CD4-positive, CD25-positive, alpha-beta regulatory T cell (primary cell): ENCODE results near the gene POTEM. TPM values are rescaled to one million over a fixed set of nuclear protein-coding genes. Genes with fewer than 3 reads are reported as not detected.
"Not testable (repeated sequence)": the region's sequence is repeated elsewhere in the genome, so short reads cannot be mapped to it uniquely, and the experiment has no call there.

Experiments
- ATAC-seq, 2 donors: fragments of 150-1000 bp; cut with Tn5 transposase; one replicate each; pipeline ENCODE4 v1.10.0; 2021; ENCODE audit warnings: low read depth in 2 of 2, moderate number of reproducible peaks in 2 of 2, moderate library complexity in 1 of 2
- DNase-seq, 3 donors: peaks; one replicate each; pipeline versions ENCODE4 v3.0.0 to v3.0.0-alpha.2; 2012 to 2022; ENCODE audit warnings: mixed read lengths in 1 of 3
- H3K27ac ChIP-seq: one replicate; pipeline ENCODE4 v1.7.0; 2013; ENCODE audit warnings: mild to moderate bottlenecking, low read length; ENCODE audit not compliant: insufficient read depth, poor library complexity, severe bottlenecking
- H3K27me3 ChIP-seq: one replicate; pipeline ENCODE4 v1.7.0; 2013; ENCODE audit warnings: low read length; ENCODE audit not compliant: control insufficient read depth, insufficient read depth
- H3K36me3 ChIP-seq: one replicate; pipeline ENCODE4 v1.7.0; 2013; ENCODE audit warnings: mild to moderate bottlenecking, low read length, moderate library complexity; ENCODE audit not compliant: control insufficient read depth, insufficient read depth
- H3K4me1 ChIP-seq: 2 replicates; pipeline ENCODE4 v1.7.0; 2013; ENCODE audit warnings: mild to moderate bottlenecking, low read length; ENCODE audit not compliant: insufficient read depth, control insufficient read depth, poor library complexity, severe bottlenecking
- H3K4me3 ChIP-seq: one replicate; pipeline ENCODE4 v1.7.0; 2013; ENCODE audit warnings: low read depth, mild to moderate bottlenecking, low read length, moderate library complexity
- H3K9me3 ChIP-seq, 2 experiments: 1 replicate in 1 of 2; 2 replicates in 1 of 2; pipeline ENCODE4 v1.7.0; 2013; ENCODE audit warnings: low read length in 2 of 2, mild to moderate bottlenecking in 1 of 2, moderate library complexity in 1 of 2; ENCODE audit not compliant: control insufficient read depth in 2 of 2
- H3K27ac Mint-ChIP-seq, 3 donors: one replicate each; pipeline ENCODE4 v1.8.0; 2020 to 2022; ENCODE audit warnings: mild to moderate bottlenecking in 3 of 3, mixed read lengths in 3 of 3, moderate library complexity in 2 of 3
- H3K27me3 Mint-ChIP-seq: one replicate; pipeline ENCODE4 v1.8.0; 2022; ENCODE audit warnings: mild to moderate bottlenecking, mixed read lengths
- H3K36me3 Mint-ChIP-seq: one replicate; pipeline ENCODE4 v1.8.0; 2020; ENCODE audit warnings: mixed read lengths
- H3K4me1 Mint-ChIP-seq, 4 donors: one replicate each; pipeline ENCODE4 v1.8.0; 2020 to 2022; ENCODE audit warnings: mixed read lengths in 4 of 4, mild to moderate bottlenecking in 1 of 4
- H3K4me3 Mint-ChIP-seq, 4 donors: one replicate each; pipeline ENCODE4 v1.8.0; 2020 to 2022; ENCODE audit warnings: mild to moderate bottlenecking in 4 of 4, mixed read lengths in 4 of 4, moderate library complexity in 3 of 4
- H3K9me3 Mint-ChIP-seq, 7 donors: one replicate each; pipeline ENCODE4 v1.8.0; 2020 to 2022; ENCODE audit warnings: mixed read lengths in 7 of 7, mild to moderate bottlenecking in 3 of 7, moderate library complexity in 2 of 7
- polyA plus RNA-seq, 4 donors: library from polyadenylated mRNA; unstranded; fragments of 300-500 nt; fragmentation: Illumina TruSeq; gene quantifications; one replicate each; pipeline ENCODE4 v1.2.3, GENCODE V29; 2021
- total RNA-seq: library from RNA; stranded (reverse); gene quantifications from one replicate; pipeline ENCODE4 v1.2.3, GENCODE V29; 2022

POTEM gene
- total and polyA plus RNA-seq, 5 donors from 2014 or later: not detected

GRCh38 chr14:18955816-18956215 is 11.4 kb upstream of the POTEM start:
- DNase-seq, H3K27me3 Mint-ChIP-seq, H3K4me3 Mint-ChIP-seq, H3K9me3 Mint-ChIP-seq, H3K36me3 ChIP-seq, H3K4me1 Mint-ChIP-seq, H3K9me3 ChIP-seq, H3K27ac ChIP-seq, H3K4me3 ChIP-seq, ATAC-seq, H3K36me3 Mint-ChIP-seq, H3K27ac Mint-ChIP-seq, H3K27me3 ChIP-seq, H3K4me1 ChIP-seq: not testable (repeated sequence)

- not testable (repeated sequence) for H3K4me1 ChIP-seq, H3K27ac ChIP-seq, H3K36me3 Mint-ChIP-seq, H3K4me3 Mint-ChIP-seq, H3K27ac Mint-ChIP-seq, ATAC-seq, H3K27me3 Mint-ChIP-seq, H3K27me3 ChIP-seq, H3K4me1 Mint-ChIP-seq, H3K4me3 ChIP-seq, DNase-seq, H3K9me3 ChIP-seq, H3K9me3 Mint-ChIP-seq, H3K36me3 ChIP-seq
Measured at GRCh38 chr14:18961576-18961975, 5.7 kb upstream of the POTEM start.

- not testable (repeated sequence) for H3K27me3 ChIP-seq, H3K27ac ChIP-seq, H3K36me3 ChIP-seq, H3K9me3 Mint-ChIP-seq, H3K27ac Mint-ChIP-seq, H3K4me3 ChIP-seq, H3K4me1 Mint-ChIP-seq, H3K9me3 ChIP-seq, H3K4me1 ChIP-seq, H3K36me3 Mint-ChIP-seq, H3K4me3 Mint-ChIP-seq, H3K27me3 Mint-ChIP-seq, DNase-seq, ATAC-seq
Measured at GRCh38 chr14:18962143-18962542, 5.1 kb upstream of the POTEM start.

GRCh38 chr14:18963276-18963675 is 4.0 kb upstream of the POTEM start:
- not testable (repeated sequence) for H3K4me1 ChIP-seq, H3K9me3 ChIP-seq, H3K27me3 ChIP-seq, H3K36me3 ChIP-seq, H3K9me3 Mint-ChIP-seq, H3K4me3 Mint-ChIP-seq, H3K36me3 Mint-ChIP-seq, H3K27ac ChIP-seq, H3K27ac Mint-ChIP-seq, H3K4me3 ChIP-seq, H3K27me3 Mint-ChIP-seq, H3K4me1 Mint-ChIP-seq, DNase-seq
- peak in 1 of 2 donors; percentile 2 for ATAC-seq

GRCh38 chr14:18964878-18965277 is 2.4 kb upstream of the POTEM start:
- not testable (repeated sequence) for H3K27me3 Mint-ChIP-seq, H3K9me3 ChIP-seq, H3K27me3 ChIP-seq, H3K36me3 Mint-ChIP-seq, H3K4me1 Mint-ChIP-seq, H3K27ac ChIP-seq, H3K4me1 ChIP-seq, H3K4me3 ChIP-seq, H3K36me3 ChIP-seq, H3K9me3 Mint-ChIP-seq, H3K4me3 Mint-ChIP-seq, ATAC-seq, H3K27ac Mint-ChIP-seq, DNase-seq

DNA sequence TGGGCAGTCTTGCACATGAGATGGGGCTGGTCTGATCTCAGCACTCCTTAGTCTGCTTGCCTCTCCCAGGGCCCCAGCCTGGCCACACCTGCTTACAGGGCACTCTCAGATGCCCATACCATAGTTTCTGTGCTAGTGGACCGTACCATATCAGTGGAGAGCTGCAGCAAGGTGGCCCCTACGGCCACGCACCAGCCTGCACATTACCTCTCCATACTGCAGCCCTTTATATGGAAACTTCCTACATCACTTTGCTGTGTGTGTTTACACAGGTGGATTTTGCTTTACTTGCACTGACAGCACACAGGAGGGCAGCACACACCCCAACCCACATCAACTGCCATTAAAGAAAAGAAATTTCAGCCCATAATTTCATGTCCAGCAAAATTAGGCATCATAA is 35.3 kb downstream of the POTEM start:
- H3K4me1 Mint-ChIP-seq, ATAC-seq, H3K27me3 Mint-ChIP-seq, H3K4me3 ChIP-seq, H3K9me3 Mint-ChIP-seq, H3K27ac Mint-ChIP-seq, H3K27me3 ChIP-seq, DNase-seq, H3K4me1 ChIP-seq, H3K36me3 ChIP-seq, H3K27ac ChIP-seq, H3K9me3 ChIP-seq, H3K4me3 Mint-ChIP-seq, H3K36me3 Mint-ChIP-seq: not testable (repeated sequence)

GRCh38 chr14:19006490-19006889 is 39.3 kb downstream of the POTEM start:
- H3K4me3 ChIP-seq, ATAC-seq, H3K4me1 ChIP-seq, H3K27me3 Mint-ChIP-seq, H3K4me1 Mint-ChIP-seq, H3K9me3 Mint-ChIP-seq, H3K27ac Mint-ChIP-seq, H3K27ac ChIP-seq, H3K9me3 ChIP-seq, H3K27me3 ChIP-seq, H3K36me3 ChIP-seq, H3K36me3 Mint-ChIP-seq, H3K4me3 Mint-ChIP-seq, DNase-seq: not testable (repeated sequence)

GRCh38 chr14:19007678-19008077 is 40.4 kb downstream of the POTEM start:
- not testable (repeated sequence) for H3K27me3 Mint-ChIP-seq, H3K9me3 ChIP-seq, H3K36me3 ChIP-seq, H3K9me3 Mint-ChIP-seq, H3K4me3 ChIP-seq, H3K4me1 Mint-ChIP-seq, H3K27ac Mint-ChIP-seq, H3K4me3 Mint-ChIP-seq, H3K36me3 Mint-ChIP-seq, H3K27me3 ChIP-seq, ATAC-seq, H3K4me1 ChIP-seq, H3K27ac ChIP-seq, DNase-seq
